Fibroblast of skin of right quadriceps (primary cell): Measurements from ENCODE around the gene ZSCAN26.

Experiments used
- DNase-seq: peaks from one replicate; pipeline ENCODE4 v3.0.0-alpha.2; 2013

Gene ZSCAN26

GRCh38 chr6:28323813-28324424 is 57.0 kb downstream of the ZSCAN26 start:
- DNase-seq = no peak

- no peak for DNase-seq
These were observed 59.5 kb downstream of the ZSCAN26 start for GRCh38 chr6:28326371-28326948.
